ENCODE measurements around the gene KRT6A. TPM values are rescaled to one million over a fixed set of nuclear protein-coding genes. Genes with fewer than 3 reads are reported as not detected.
"Not testable (repeated sequence)": the region's sequence is repeated elsewhere in the genome, so short reads cannot be mapped to it uniquely, and the experiment has no call there.

The KRT6A gene
- total and polyA plus RNA-seq, 7 experiments from 2014 or later, result not detected

- CTCF ChIA-PET, result no interaction called here
- H3K9me3 ChIP-seq (ENCODE audit: control insufficient read depth in 2 of 3, low read length in 3 of 3), result no peaks in the 10 kb centered on the region
- no peaks in the 10 kb centered on the region for H3K4me1 ChIP-seq (ENCODE audit: control insufficient read depth in 2 of 2, insufficient read depth in 2 of 2, low read length in 2 of 2)
- POLR2A ChIA-PET, result no interaction called here
- H3K27me3 Mint-ChIP-seq, result peaks cover 26 to 66% (median 49%) of the 10 kb centered on the region in 5 donors
- peaks cover 0 to 4% of the 10 kb centered on the region in 2 donors for H3K27me3 ChIP-seq (ENCODE audit: control insufficient read depth in 2 of 2, insufficient read depth in 2 of 2, low read length in 2 of 2)
- H3K4me1 Mint-ChIP-seq, result no peaks in the 10 kb centered on the region
- peaks cover 0 to 18% (median 9%) of the 10 kb centered on the region in 11 donors for H3K9me3 Mint-ChIP-seq
- no peak for ATAC-seq
- DNase-seq, result no peak
- no peak overlapping the region for H3K4me3 Mint-ChIP-seq
- peaks cover 0 to 7% (median 0%) of the 10 kb centered on the region in 5 donors for H3K36me3 Mint-ChIP-seq
- intact Hi-C loops (cut with micrococcal nuclease), result no loop called here
- H3K27ac ChIP-seq (ENCODE audit: low read depth, low read length), result no peak overlapping the region
- no peaks in the 10 kb centered on the region for H3K36me3 ChIP-seq (ENCODE audit: control insufficient read depth in 2 of 3, insufficient read depth in 3 of 3, low read length in 3 of 3)
- H3K27ac Mint-ChIP-seq, result no peak overlapping the region
- H3K4me3 ChIP-seq (ENCODE audit: low read length), result no peak overlapping the region
Measured at GRCh38 chr12:52488736-52489135, 4.3 kb downstream of the KRT6A start.

GRCh38 chr12:52487744-52488443, 5.2 kb downstream of the KRT6A start:
- intact Hi-C loops (cut with micrococcal nuclease); H3K4me1 Mint-ChIP-seq; H3K4me3 Mint-ChIP-seq; H3K27me3 ChIP-seq (ENCODE audit: control insufficient read depth in 2 of 2, insufficient read depth in 2 of 2, low read length in 2 of 2); CTCF ChIA-PET; H3K4me1 ChIP-seq (ENCODE audit: control insufficient read depth in 2 of 2, insufficient read depth in 2 of 2, low read length in 2 of 2); H3K4me3 ChIP-seq (ENCODE audit: low read length); H3K36me3 Mint-ChIP-seq; H3K27ac Mint-ChIP-seq; POLR2A ChIA-PET; H3K27ac ChIP-seq (ENCODE audit: low read depth, low read length); ATAC-seq; DNase-seq; H3K36me3 ChIP-seq (ENCODE audit: control insufficient read depth in 2 of 3, insufficient read depth in 3 of 3, low read length in 3 of 3); H3K9me3 ChIP-seq (ENCODE audit: control insufficient read depth in 2 of 3, low read length in 3 of 3): not testable (repeated sequence)
- Mint-ChIP-seq H3K9me3 (peaks cover 0 to 18% (median 9%) of the 10 kb centered on the region in 11 donors), H3K27me3 (peaks cover 32 to 67% (median 51%) of the 10 kb centered on the region in 5 donors)

- no peak for DNase-seq
- Mint-ChIP-seq H3K9me3 (peaks cover 0 to 18% (median 9%) of the 10 kb centered on the region in 11 donors), H3K4me3 (no peak overlapping the region), H3K27ac (no peak overlapping the region), H3K4me1 (no peaks in the 10 kb centered on the region), H3K36me3 (peaks cover 0 to 7% (median 0%) of the 10 kb centered on the region in 5 donors), H3K27me3 (peaks cover 35 to 69% (median 48%) of the 10 kb centered on the region in 5 donors)
- Histone ChIP-seq H3K27me3 (ENCODE audit: control insufficient read depth in 2 of 2, insufficient read depth in 2 of 2, low read length in 2 of 2) (peaks cover 0 to 4% of the 10 kb centered on the region in 2 donors), H3K9me3 (ENCODE audit: control insufficient read depth in 2 of 3, low read length in 3 of 3) (no peaks in the 10 kb centered on the region), H3K36me3 (ENCODE audit: control insufficient read depth in 2 of 3, insufficient read depth in 3 of 3, low read length in 3 of 3) (no peaks in the 10 kb centered on the region), H3K4me3 (ENCODE audit: low read length) (no peak overlapping the region), H3K4me1 (ENCODE audit: control insufficient read depth in 2 of 2, insufficient read depth in 2 of 2, low read length in 2 of 2) (no peaks in the 10 kb centered on the region), H3K27ac (ENCODE audit: low read depth, low read length) (no peak overlapping the region)
- CTCF ChIA-PET, result no interaction called here
- intact Hi-C loops (cut with micrococcal nuclease), result no loop called here
- POLR2A ChIA-PET, result no interaction called here
- no peak for ATAC-seq
Measured at GRCh38 chr12:52487211-52487610, 5.8 kb downstream of the KRT6A start.

- H3K27ac Mint-ChIP-seq, result no peak overlapping the region
- H3K4me1 Mint-ChIP-seq, result no peaks in the 10 kb centered on the region
- peaks cover 39 to 61% (median 44%) of the 10 kb centered on the region in 5 donors for H3K27me3 Mint-ChIP-seq
- CTCF ChIA-PET, result no interaction called here
- ATAC-seq (no peak), DNase-seq (no peak)
- H3K9me3 Mint-ChIP-seq, result peaks cover 0 to 18% (median 9%) of the 10 kb centered on the region in 11 donors
- H3K4me1 ChIP-seq (ENCODE audit: control insufficient read depth in 2 of 2, insufficient read depth in 2 of 2, low read length in 2 of 2), result no peaks in the 10 kb centered on the region
- peaks cover 0 to 7% (median 0%) of the 10 kb centered on the region in 5 donors for H3K36me3 Mint-ChIP-seq
- no peaks in the 10 kb centered on the region for H3K9me3 ChIP-seq (ENCODE audit: control insufficient read depth in 2 of 3, low read length in 3 of 3)
- no peak overlapping the region for H3K4me3 ChIP-seq (ENCODE audit: low read length)
- H3K27me3 ChIP-seq (ENCODE audit: control insufficient read depth in 2 of 2, insufficient read depth in 2 of 2, low read length in 2 of 2), result peaks cover 0 to 4% of the 10 kb centered on the region in 2 donors
- POLR2A ChIA-PET, result no interaction called here
- intact Hi-C loops (cut with micrococcal nuclease), result no loop called here
- no peaks in the 10 kb centered on the region for H3K36me3 ChIP-seq (ENCODE audit: control insufficient read depth in 2 of 3, insufficient read depth in 3 of 3, low read length in 3 of 3)
- H3K27ac ChIP-seq (ENCODE audit: low read depth, low read length), result no peak overlapping the region
- H3K4me3 Mint-ChIP-seq, result no peak overlapping the region
Measured at GRCh38 chr12:52486166-52487105, 6.6 kb downstream of the KRT6A start.

- H3K9me3 ChIP-seq (ENCODE audit: control insufficient read depth in 2 of 3, low read length in 3 of 3), result no peaks in the 10 kb centered on the region
- no peaks in the 10 kb centered on the region for H3K4me1 ChIP-seq (ENCODE audit: control insufficient read depth in 2 of 2, insufficient read depth in 2 of 2, low read length in 2 of 2)
- ChIA-PET CTCF (no interaction called here), POLR2A (no interaction called here)
- Mint-ChIP-seq H3K27me3 (peaks cover 19 to 39% (median 25%) of the 10 kb centered on the region in 5 donors), H3K36me3 (peaks cover 0 to 4% (median 0%) of the 10 kb centered on the region in 5 donors), H3K27ac (no peak overlapping the region), H3K4me1 (no peaks in the 10 kb centered on the region), H3K4me3 (no peak overlapping the region), H3K9me3 (peaks cover 0 to 14% (median 6%) of the 10 kb centered on the region in 11 donors)
- no peak for ATAC-seq
- DNase-seq, result no peak
- no peaks in the 10 kb centered on the region for H3K27me3 ChIP-seq (ENCODE audit: control insufficient read depth in 2 of 2, insufficient read depth in 2 of 2, low read length in 2 of 2)
- no peak overlapping the region for H3K4me3 ChIP-seq (ENCODE audit: low read length)
- intact Hi-C loops (cut with micrococcal nuclease), result no loop called here
- no peak overlapping the region for H3K27ac ChIP-seq (ENCODE audit: low read depth, low read length)
- no peaks in the 10 kb centered on the region for H3K36me3 ChIP-seq (ENCODE audit: control insufficient read depth in 2 of 3, insufficient read depth in 3 of 3, low read length in 3 of 3)
Measured at GRCh38 chr12:52480073-52480472, 13.0 kb downstream of the KRT6A start.

- ChIA-PET CTCF (interaction anchor here (0.9 kb wide), 1 partner anchor 253 kb away, joined by 3 read pairs; no protein-coding TSS in a partner anchor), POLR2A (no interaction called here)
Measured at GRCh38 chr12:52477651-52478050, 15.4 kb downstream of the KRT6A start.

More at GRCh38 chr12:52477651-52478050, 15.4 kb downstream of the KRT6A start:
- Mint-ChIP-seq H3K9me3 (peaks cover 0 to 5% (median 0%) of the 10 kb centered on the region in 11 donors), H3K27me3 (peaks cover 0 to 22% (median 5%) of the 10 kb centered on the region in 5 donors), H3K4me1 (no peaks in the 10 kb centered on the region), H3K4me3 (no peak overlapping the region), H3K36me3 (no peaks in the 10 kb centered on the region), H3K27ac (no peak overlapping the region)
- Histone ChIP-seq H3K9me3 (ENCODE audit: control insufficient read depth in 2 of 3, low read length in 3 of 3) (no peaks in the 10 kb centered on the region), H3K4me1 (ENCODE audit: control insufficient read depth in 2 of 2, insufficient read depth in 2 of 2, low read length in 2 of 2) (no peaks in the 10 kb centered on the region), H3K27ac (ENCODE audit: low read depth, low read length) (no peak overlapping the region), H3K36me3 (ENCODE audit: control insufficient read depth in 2 of 3, insufficient read depth in 3 of 3, low read length in 3 of 3) (no peaks in the 10 kb centered on the region), H3K27me3 (ENCODE audit: control insufficient read depth in 2 of 2, insufficient read depth in 2 of 2, low read length in 2 of 2) (no peaks in the 10 kb centered on the region), H3K4me3 (ENCODE audit: low read length) (no peak overlapping the region)
- intact Hi-C loops (cut with micrococcal nuclease), result no loop called here
- DNase-seq (no peak), ATAC-seq (no peak)

Measured in naive thymus-derived CD4-positive, alpha-beta T cell (primary cell).